Dermis blood vessel endothelial cell (primary cell): ENCODE measurements around the gene DAZ3. TPM values are rescaled to one million over a fixed set of nuclear protein-coding genes. Genes with fewer than 3 reads are reported as not detected.
"Not testable (repeated sequence)": the region's sequence is repeated elsewhere in the genome, so short reads cannot be mapped to it uniquely, and the experiment has no call there.

ENCODE experiments used
- DNase-seq: peaks from one replicate; pipeline ENCODE4 v3.0.0; 2010
- total RNA-seq: library from RNA; depleted of rRNA; stranded (reverse); fragments of >200 nt; gene quantifications from 2 replicates; pipeline ENCODE4 v1.2.3, GENCODE V29; 2014

Gene DAZ3
- total RNA-seq = not detected in 2 replicates

GRCh38 chrY:24813293-24813692 is at the start of gene DAZ3:
DAZ3 (minus strand) TSS chrY:24813393; CDS start chrY:24813185, 208 bp downstream.
- not testable (repeated sequence) for DNase-seq

DNA sequence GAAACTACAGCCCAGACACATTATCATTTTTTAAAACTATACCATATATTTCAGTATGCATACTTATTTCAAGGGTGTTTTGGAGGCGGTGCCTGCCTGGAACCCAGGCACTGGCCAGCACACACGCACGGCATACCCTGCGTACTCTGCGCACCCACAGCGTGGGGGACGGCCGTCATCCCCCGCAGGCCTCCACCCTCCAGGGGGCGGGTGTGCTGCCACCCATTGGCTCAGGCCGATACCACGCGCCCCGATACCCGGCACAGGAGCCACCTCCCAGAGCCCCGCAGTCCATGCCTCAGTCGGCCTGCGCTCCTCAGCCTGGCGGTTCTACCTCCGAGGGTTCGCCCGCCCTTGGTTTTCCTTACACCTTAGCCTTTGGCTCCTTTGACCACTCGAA is 20.4 kb upstream of the DAZ3 start, which contains the start of gene DAZ4:
DAZ4 (plus strand) TSS at position 301 of the 400 bp plus-strand sequence. CDS start 208 bp downstream, outside the sequence.
- DNase-seq = not testable (repeated sequence)

GRCh38 chrY:24825069-24825468 is 11.9 kb upstream of the DAZ3 start:
- DNase-seq = not testable (repeated sequence)

DNA sequence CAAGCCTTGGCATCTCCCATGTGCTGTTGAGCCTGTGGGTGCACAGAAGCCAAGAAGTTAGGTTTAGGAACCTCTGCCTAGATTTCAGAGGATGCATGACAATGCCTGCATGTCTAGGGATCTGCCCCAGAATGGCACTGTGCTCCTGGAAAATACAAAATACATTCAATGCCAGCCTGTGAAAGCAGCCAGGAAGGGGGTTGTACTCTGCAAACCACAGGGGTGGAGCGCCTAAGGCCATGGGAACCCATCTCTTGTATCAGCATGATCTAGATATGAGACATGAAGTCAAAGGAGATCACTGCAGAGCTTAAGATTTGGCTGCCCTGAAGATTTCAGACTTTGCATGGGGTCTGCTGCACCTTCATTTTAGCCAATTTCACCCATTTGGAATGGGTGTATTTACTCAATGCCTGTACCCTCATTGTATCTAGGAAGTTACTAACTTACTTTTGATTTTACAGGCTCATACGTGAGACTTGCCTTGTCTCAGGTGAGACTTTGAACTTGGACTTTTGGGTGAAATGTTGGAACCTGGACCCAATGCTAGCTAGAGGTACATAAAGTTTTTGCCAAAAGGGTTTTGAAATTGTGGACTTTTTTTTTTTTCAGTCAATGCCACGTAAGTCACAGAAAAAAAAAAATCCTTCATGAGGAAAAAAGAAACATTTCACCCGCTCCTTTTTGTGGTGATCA is 11.1 kb upstream of the DAZ3 start:
- not testable (repeated sequence) for DNase-seq

GRCh38 chrY:24821836-24822235 is 8.6 kb upstream of the DAZ3 start:
- DNase-seq = not testable (repeated sequence)

Other genes starting within 250 kb of the DAZ3 start
- not detected in 2 replicates for gene BPY2B, start 195.4 kb downstream of the DAZ3 start, total RNA-seq
- gene DAZ4, start 20.5 kb upstream of the DAZ3 start, total RNA-seq = not detected in 2 replicates
- gene BPY2C, start 238.7 kb upstream of the DAZ3 start, total RNA-seq = not detected in 2 replicates